Fibroblast of gingiva (primary cell): Measurements from ENCODE around the gene LIME1.
A peak's percentile ranks its signal among the peaks of the same experiment; 100 is the strongest.
"Not testable (repeated sequence)": the region's sequence is repeated elsewhere in the genome, so short reads cannot be mapped to it uniquely, and the experiment has no call there.

Source experiments
- DNase-seq: peaks from one replicate; pipeline ENCODE4 v3.0.0-alpha.2; 2011; ENCODE audit warnings: low read depth

The LIME1 gene

DNA sequence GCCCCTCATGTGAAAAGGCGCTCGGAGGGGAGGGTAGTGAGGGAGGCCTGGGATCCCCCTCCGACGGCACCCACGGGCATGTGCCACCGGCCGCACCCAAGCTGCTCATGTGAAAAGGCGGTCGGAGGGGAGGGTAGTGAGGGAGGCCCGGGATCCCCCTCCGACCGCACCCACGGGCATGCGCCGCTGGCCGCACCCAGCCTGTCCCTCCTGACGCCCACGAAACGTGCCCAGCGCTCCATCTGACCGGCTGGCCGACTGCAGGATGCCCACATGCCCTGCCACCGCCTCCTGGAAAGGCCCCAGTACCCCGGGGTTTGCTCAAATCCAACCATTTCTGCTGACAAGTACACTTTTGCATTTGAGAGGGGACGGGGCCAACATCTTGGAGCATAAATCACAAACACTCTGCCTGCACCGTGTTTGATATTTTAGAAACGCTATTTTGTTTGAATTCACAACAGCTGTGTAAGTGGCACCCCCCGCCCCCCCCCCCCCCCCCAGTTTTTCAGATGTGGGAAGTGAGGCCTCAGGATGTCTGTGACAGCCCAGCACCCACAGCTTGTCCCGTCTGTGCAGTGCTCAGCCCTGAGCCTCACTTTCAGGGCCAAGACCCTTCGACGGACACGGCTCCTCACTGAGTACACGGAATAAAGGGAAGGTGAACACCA, 37.2 kb downstream of the LIME1 start:
- DNase-seq = no peak

GRCh38 chr20:63774306-63774705, 37.8 kb downstream of the LIME1 start:
- DNase-seq = no peak

- peak; percentile 11 for DNase-seq
Measured at GRCh38 chr20:63775096-63775978, 38.9 kb downstream of the LIME1 start.

GRCh38 chr20:63776875-63777274, 40.4 kb downstream of the LIME1 start:
- not testable (repeated sequence) for DNase-seq

DNA sequence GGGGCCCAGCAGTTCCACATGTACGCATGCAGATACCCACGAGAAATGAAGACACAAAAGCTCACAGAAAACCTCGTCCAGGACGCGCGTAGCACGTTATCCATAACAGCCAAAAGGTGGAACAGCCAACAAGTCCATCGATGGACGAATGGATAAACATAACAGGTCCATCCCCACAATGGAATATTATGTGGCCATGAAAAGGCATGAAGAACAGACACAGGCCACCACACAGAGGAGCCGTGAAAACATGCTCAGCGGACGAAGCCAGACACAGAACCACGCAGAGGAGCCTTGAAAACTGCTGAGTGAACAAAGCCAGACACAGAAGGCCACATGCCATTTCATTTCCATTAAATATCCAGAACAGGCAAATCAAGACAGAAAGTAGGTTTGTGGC, 41.1 kb downstream of the LIME1 start:
- no peak for DNase-seq

DNA sequence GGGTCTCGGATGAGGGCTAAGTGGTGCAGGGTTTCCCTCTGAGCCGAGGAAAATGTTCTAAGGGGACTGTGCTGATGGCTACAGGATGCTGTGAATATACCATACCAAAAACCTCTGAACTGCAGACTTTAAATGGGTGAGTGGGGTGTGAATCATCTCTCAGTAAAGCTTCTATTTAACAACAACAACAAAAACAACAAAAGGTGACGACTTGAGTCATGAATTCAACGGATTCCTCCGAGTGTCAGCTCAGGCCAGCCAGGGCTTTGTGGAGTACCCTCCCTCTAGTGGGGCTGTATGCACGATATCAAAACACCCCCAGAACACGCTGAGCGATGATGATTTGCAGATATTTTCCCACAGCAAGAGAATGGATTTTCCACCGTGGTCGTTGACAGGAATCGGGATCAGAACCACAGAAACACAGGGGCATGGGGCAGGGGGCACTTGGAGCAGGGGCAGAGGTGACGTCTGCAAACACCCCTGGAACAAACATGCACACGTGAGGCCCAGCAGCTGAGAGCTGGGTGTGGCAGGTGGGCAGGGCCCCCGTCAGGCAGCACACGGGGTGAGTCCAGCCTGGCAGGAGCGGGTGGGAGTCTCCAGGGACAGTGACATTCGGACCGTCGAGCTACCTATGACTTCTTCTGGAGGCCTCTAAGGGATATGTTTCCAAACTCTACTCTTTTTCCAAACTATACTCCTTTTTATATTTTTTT, 41.7 kb downstream of the LIME1 start:
- DNase-seq = no peak

- DNase-seq = no peak
Measured at GRCh38 chr20:63778857-63779256, 42.4 kb downstream of the LIME1 start.

GRCh38 chr20:63781181-63781580, 44.7 kb downstream of the LIME1 start:
- no peak for DNase-seq

- DNase-seq = no peak
Measured at GRCh38 chr20:63782051-63782471, 45.6 kb downstream of the LIME1 start.

DNA sequence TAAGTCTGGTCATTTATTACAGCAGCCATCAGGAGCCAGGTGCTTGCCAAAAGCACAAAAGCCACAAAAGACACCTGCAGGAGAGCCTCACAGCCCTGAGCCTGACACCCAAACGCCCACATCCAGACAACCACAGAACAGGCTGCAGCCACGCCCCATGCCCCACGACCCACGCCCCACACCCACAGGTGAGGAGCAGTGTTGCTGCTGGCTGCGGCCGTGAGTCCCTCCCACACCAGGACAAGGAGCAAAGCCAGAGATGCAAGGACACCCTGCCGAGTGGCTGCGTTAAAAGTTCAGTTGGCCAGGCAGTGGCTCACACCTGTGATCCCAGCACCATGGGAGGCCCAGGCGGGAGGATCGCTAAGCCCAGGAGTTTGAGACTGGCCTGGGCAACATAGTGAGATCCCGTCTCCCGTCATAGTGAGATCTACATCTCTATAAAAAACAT, 46.1 kb downstream of the LIME1 start:
- DNase-seq = no peak

GRCh38 chr20:63783970-63784369, 47.5 kb downstream of the LIME1 start:
- DNase-seq = no peak

- no peak for DNase-seq
Measured at GRCh38 chr20:63785691-63786131, 49.2 kb downstream of the LIME1 start.

DNA sequence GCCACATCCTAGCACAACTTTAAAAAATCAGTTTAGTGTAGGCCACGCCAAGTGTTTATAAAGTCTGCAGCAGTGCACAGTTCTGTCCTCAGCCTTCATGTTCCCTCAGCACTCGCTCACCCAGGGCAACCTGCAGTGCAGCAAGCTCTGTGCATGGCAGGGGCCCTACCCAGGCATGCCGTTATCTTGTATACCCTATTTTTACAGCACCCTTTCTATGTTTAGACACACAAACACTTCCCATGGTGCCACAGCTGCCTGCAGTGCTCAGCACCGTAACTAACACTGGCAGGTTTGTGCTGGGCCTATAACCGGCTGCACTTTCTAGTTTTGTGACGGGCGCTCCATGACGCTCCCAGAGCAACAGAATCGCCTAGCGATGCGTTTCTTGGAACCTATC, 50.8 kb downstream of the LIME1 start:
- DNase-seq = no peak

- no peak for DNase-seq
Measured at GRCh38 chr20:63787749-63788148, 51.3 kb downstream of the LIME1 start.
